ENCODE data around the gene SAYSD1. TPM values are rescaled to one million over a fixed set of nuclear protein-coding genes. Genes with fewer than 3 reads are reported as not detected.

SAYSD1 gene, protein sequence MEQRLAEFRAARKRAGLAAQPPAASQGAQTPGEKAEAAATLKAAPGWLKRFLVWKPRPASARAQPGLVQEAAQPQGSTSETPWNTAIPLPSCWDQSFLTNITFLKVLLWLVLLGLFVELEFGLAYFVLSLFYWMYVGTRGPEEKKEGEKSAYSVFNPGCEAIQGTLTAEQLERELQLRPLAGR
- 10 to 100 TPM; 12.3 to 29.1 (median 18.8) TPM for total RNA-seq

DNA sequence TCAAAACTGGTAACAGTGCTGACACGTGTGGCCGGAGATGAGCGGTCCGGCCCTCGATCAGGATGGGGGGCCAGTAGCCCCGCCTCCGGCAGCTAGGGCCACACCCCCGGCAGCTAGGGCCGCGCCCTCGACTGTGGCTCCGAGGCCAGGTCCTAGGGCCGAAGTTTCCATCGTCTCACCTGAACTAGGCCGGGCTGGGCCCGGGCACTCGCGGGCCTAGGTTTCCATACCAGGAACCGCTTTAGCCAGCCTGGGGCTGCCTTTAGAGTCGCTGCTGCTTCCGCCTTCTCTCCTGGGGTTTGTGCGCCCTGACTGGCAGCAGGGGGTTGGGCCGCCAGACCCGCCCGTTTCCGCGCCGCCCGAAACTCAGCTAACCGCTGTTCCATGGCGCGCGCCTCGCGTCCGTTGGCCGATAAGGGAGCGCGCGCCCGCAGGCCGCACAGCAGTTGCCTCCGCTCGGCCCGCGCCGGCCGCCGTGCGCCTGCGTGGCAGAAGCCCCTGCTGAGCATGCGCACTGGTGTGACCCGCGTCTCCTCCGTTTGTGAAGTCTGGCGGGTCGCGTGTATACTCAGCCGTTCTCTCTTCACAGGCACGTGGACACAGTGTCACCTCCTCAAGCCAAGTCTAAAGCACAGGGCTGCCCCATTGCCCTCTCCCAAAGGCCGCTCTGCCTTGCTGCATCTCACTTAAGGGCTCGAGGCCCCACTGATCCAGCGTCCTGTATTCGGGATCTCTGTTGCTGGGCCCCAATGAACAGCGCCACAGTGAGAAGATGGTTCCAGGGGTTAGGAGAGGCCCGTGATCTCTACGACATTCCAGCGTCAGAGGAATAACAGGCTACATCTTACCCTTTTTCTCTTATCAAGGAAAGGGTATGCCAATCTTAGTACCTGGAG lies at the start of gene SAYSD1:
Gene SAYSD1, minus strand, starts transcription at position 483 of the 896 bp plus-strand sequence. Its CDS starts 97 bp downstream, at position 386.
- Histone ChIP-seq H3K36me3 (peaks cover 0 to 8% (median 0%) of the 10 kb centered on the region in 3 donors), H3K27me3 (no peaks in the 10 kb centered on the region), H3K4me1 (peaks cover 0 to 25% (median 9%) of the 10 kb centered on the region in 4 donors), H3K9me3 (no peaks in the 10 kb centered on the region), H3K27ac (peak within 1 kb of the TSS; percentile 92 to 98 (median 94)), H3K4me3 (peak within 1 kb of the TSS; percentile 54 to 96 (median 69))
- 1% methylated on average over 51 to 58 of the region's 68 CpGs for WGBS, 2 donors
- peak; percentile 68 to 70 for TF ChIP-seq POLR2A (IDR thresholded peaks at IDR 0.05)
- TF ChIP-seq EP300 (IDR thresholded peaks at IDR 0.05), result peak in 1 of 2 donors; percentile 83
- TF ChIP-seq, protein P1, sequence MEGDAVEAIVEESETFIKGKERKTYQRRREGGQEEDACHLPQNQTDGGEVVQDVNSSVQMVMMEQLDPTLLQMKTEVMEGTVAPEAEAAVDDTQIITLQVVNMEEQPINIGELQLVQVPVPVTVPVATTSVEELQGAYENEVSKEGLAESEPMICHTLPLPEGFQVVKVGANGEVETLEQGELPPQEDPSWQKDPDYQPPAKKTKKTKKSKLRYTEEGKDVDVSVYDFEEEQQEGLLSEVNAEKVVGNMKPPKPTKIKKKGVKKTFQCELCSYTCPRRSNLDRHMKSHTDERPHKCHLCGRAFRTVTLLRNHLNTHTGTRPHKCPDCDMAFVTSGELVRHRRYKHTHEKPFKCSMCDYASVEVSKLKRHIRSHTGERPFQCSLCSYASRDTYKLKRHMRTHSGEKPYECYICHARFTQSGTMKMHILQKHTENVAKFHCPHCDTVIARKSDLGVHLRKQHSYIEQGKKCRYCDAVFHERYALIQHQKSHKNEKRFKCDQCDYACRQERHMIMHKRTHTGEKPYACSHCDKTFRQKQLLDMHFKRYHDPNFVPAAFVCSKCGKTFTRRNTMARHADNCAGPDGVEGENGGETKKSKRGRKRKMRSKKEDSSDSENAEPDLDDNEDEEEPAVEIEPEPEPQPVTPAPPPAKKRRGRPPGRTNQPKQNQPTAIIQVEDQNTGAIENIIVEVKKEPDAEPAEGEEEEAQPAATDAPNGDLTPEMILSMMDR (IDR thresholded peaks at IDR 0.05), result peak in 1 of 5 experiments; percentile 33
- DNase-seq (ENCODE audit: low spot score in 2 of 2), result peak; percentile 72 to 76

DNA sequence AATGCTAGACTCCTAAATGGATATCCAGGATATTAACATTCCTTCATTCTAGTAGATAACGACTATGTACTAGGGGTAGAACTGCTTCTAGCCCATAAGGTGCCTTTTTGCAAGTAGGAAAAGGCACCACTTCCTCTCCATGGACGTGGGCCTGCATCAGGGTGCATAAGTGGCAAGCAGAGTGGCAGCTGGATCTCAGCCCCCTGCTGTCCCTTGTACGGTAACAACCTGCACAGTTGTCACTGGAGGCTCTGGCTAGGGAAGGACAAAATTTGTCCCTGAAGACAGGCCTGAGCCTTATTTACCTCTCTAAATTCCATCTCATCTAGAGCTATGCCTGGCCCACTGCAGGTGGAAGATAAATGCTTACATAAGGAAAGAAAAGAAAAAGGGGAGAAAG lies 42.5 kb upstream of the SAYSD1 start:
- Histone ChIP-seq H3K27me3 (no peaks in the 10 kb centered on the region), H3K27ac (no peak overlapping the region), H3K4me3 (no peak overlapping the region), H3K36me3 (peaks cover 0 to 6% (median 0%) of the 10 kb centered on the region in 3 donors), H3K9me3 (peaks cover 0 to 6% (median 0%) of the 10 kb centered on the region in 4 donors), H3K4me1 (no peaks in the 10 kb centered on the region)
- 61 to 76% methylated on average over 3 of the region's 3 CpGs for WGBS, 2 donors
- DNase-seq (ENCODE audit: low spot score in 2 of 2), result no peak
- TF ChIP-seq EP300 (IDR thresholded peaks at IDR 0.05) (no peak), POLR2A (IDR thresholded peaks at IDR 0.05) (no peak)
- TF ChIP-seq, protein P1 (IDR thresholded peaks at IDR 0.05), result no peak

DNA sequence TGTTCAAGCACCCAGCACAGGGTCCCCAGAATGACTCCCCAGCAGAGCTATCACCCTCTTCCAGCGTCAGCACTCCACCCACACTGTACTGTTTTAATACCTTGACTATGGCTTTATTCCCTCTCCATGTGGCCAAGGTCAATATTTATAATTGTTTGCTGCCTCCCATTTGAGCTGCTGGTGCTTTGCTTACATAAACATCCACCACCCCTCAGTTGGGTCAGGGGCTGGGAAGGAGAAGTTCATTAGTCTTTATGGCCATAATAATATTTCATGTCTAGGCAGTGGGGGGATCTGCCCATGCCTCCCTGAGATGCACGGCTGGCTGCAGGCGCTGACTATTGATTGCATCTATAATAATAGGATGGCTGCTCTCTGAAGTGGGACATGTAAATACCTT lies 41.8 kb upstream of the SAYSD1 start:
- 60 to 85% methylated on average over 3 of the region's 3 CpGs for WGBS, 2 donors

DNA sequence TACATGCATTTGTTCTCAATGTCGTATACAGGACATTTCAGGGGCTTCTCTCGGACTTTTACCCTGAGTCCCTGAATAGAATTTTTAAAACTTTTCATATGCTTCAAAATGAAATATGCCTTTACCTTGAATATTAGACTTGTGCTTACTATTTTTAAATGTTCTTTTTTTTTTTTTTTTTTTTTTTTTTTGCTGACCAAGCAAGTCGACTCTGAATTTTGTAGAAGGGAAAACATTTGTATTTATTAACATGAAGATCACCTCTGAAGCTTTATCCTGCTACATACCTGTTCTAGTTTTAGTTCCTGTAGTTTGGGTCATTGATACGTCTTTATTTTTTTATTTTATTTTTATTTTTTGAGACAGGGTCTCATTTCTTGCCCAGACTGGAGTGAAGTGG lies 39.7 kb upstream of the SAYSD1 start:
- Histone ChIP-seq H3K36me3 (peaks cover 0 to 3% (median 0%) of the 10 kb centered on the region in 3 donors), H3K9me3 (peaks cover 0 to 6% (median 0%) of the 10 kb centered on the region in 4 donors), H3K27me3 (peaks cover 0 to 5% of the 10 kb centered on the region in 2 donors), H3K4me1 (no peaks in the 10 kb centered on the region), H3K27ac (no peak overlapping the region), H3K4me3 (no peak overlapping the region)
- 84% methylated on average over 4 of the region's 4 CpGs for WGBS, 2 donors
- TF ChIP-seq EP300 (IDR thresholded peaks at IDR 0.05) (no peak), POLR2A (IDR thresholded peaks at IDR 0.05) (no peak)
- TF ChIP-seq, protein P1 (IDR thresholded peaks at IDR 0.05), result no peak
- DNase-seq (ENCODE audit: low spot score in 2 of 2), result no peak

More for the DNA sequence above, 41.8 kb upstream of the SAYSD1 start:
- Histone ChIP-seq H3K27me3 (peaks cover 0 to under 1% of the 10 kb centered on the region in 2 donors), H3K27ac (no peak overlapping the region), H3K9me3 (peaks cover 0 to 6% (median 0%) of the 10 kb centered on the region in 4 donors), H3K36me3 (peaks cover 0 to 6% (median 0%) of the 10 kb centered on the region in 3 donors), H3K4me3 (no peak overlapping the region), H3K4me1 (no peaks in the 10 kb centered on the region)
- DNase-seq (ENCODE audit: low spot score in 2 of 2), result no peak
- TF ChIP-seq POLR2A (IDR thresholded peaks at IDR 0.05), result no peak
- no peak for TF ChIP-seq EP300 (IDR thresholded peaks at IDR 0.05)
- TF ChIP-seq, protein P1 (IDR thresholded peaks at IDR 0.05), result no peak
